T-helper 17 cell (primary cell): ENCODE results near the gene KLHL22. TPM values are rescaled to one million over a fixed set of nuclear protein-coding genes. Genes with fewer than 3 reads are reported as not detected.
A peak's percentile ranks its signal among the peaks of the same experiment; 100 is the strongest.
"Not testable (repeated sequence)": the region's sequence is repeated elsewhere in the genome, so short reads cannot be mapped to it uniquely, and the experiment has no call there.

Experiments
- ATAC-seq: fragments of 150-1000 bp; cut with Tn5 transposase; 2 replicates; pipeline ENCODE4 v1.10.0; 2021; ENCODE audit warnings: mild to moderate bottlenecking, moderate library complexity
- DNase-seq, 3 donors: peaks; one replicate each; pipeline versions ENCODE4 v3.0.0 to v3.0.0-alpha.2; 2020 to 2021
- H3K9me3 ChIP-seq: one replicate; pipeline ENCODE4 v1.7.0; 2013; ENCODE audit warnings: low read length, mild to moderate bottlenecking; ENCODE audit not compliant: control insufficient read depth, poor library complexity, severe bottlenecking
- H3K27ac Mint-ChIP-seq: one replicate; pipeline ENCODE4 v1.8.0; 2022; ENCODE audit warnings: mild to moderate bottlenecking, moderate library complexity, mixed read lengths
- H3K27me3 Mint-ChIP-seq: one replicate; pipeline ENCODE4 v1.8.0; 2022; ENCODE audit warnings: mixed read lengths
- H3K36me3 Mint-ChIP-seq: one replicate; pipeline ENCODE4 v1.8.0; 2022; ENCODE audit warnings: low read depth, mixed read lengths
- H3K4me1 Mint-ChIP-seq: one replicate; pipeline ENCODE4 v1.8.0; 2022; ENCODE audit warnings: mild to moderate bottlenecking, mixed read lengths
- H3K4me3 Mint-ChIP-seq: one replicate; pipeline ENCODE4 v1.8.0; 2022; ENCODE audit warnings: mild to moderate bottlenecking, moderate library complexity, mixed read lengths
- total RNA-seq, 4 donors: library from RNA in 2 of 4; stranded (reverse) in 2 of 4; gene quantifications; one replicate each; pipeline ENCODE4 v1.2.3 and lab custom pipeline; 2022 to 2026

Gene KLHL22
- total RNA-seq, 2 donors from 2014 or later, result 28.1 to 33.1 TPM

GRCh38 chr22:20398420-20398819 lies 97.2 kb downstream of the KLHL22 start:
- H3K9me3 ChIP-seq, result no peaks in the 10 kb centered on the region
- Mint-ChIP-seq H3K27ac (no peak overlapping the region), H3K4me1 (peaks cover 32% of the 10 kb centered on the region), H3K4me3 (no peak overlapping the region), H3K27me3 (no peaks in the 10 kb centered on the region), H3K36me3 (peaks cover 6% of the 10 kb centered on the region)
- ATAC-seq (no peak), DNase-seq (no peak)

GRCh38 chr22:20397498-20397897 lies 98.1 kb downstream of the KLHL22 start:
- ATAC-seq (no peak), DNase-seq (no peak)
- H3K4me3 Mint-ChIP-seq, result no peak overlapping the region
- no peaks in the 10 kb centered on the region for H3K27me3 Mint-ChIP-seq
- H3K36me3 Mint-ChIP-seq, result peaks cover 3% of the 10 kb centered on the region
- H3K27ac Mint-ChIP-seq, result no peak overlapping the region
- no peaks in the 10 kb centered on the region for H3K9me3 ChIP-seq
- peaks cover 28% of the 10 kb centered on the region for H3K4me1 Mint-ChIP-seq

DNA sequence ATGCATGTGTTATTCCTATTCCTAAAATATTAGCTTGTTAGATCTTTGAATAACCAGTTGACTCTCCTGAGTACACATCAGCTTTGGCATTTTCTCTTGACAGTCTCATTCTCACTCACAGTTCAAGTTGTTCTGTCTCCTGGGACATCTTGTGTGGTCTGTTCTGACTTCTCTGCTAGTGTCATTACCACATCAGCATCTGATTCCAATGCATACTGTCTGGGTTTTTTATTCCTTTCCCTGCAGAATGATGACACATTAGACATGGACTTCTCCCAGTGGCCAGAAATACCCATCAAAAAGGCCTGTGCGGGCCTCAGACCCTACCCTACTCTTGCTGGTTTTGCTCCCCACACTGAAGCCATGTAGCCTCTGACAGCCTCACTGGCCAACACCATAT lies 99.0 kb downstream of the KLHL22 start:
- Mint-ChIP-seq H3K27ac (peak overlapping the region; percentile 16), H3K4me3 (no peak overlapping the region), H3K4me1 (peaks cover 28% of the 10 kb centered on the region), H3K36me3 (peaks cover 3% of the 10 kb centered on the region), H3K27me3 (no peaks in the 10 kb centered on the region)
- ATAC-seq, result no peak
- DNase-seq, result no peak
- H3K9me3 ChIP-seq, result no peaks in the 10 kb centered on the region

DNA sequence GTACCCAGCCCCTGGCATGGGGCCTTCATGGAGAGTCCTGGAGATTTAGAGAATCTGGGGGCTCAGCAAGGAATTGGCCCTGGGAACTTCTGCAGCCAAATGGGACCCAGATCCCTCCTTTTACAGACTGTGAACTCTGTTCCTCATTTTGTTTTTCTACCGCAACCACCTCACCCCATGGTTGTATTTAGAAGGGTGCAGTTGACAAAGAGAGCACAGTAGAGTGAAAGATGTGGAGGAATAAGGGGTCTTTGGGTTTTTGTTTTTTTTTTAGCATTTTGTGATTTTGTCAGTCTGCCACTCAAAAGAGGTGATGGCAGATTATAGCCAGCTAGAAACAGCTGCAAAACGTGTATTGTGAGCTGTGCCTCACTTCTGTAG lies 99.7 kb downstream of the KLHL22 start:
- ATAC-seq, result no peak
- Mint-ChIP-seq H3K36me3 (peaks cover 3% of the 10 kb centered on the region), H3K4me1 (peaks cover 28% of the 10 kb centered on the region), H3K27me3 (no peaks in the 10 kb centered on the region), H3K27ac (peak overlapping the region; percentile 16), H3K4me3 (no peak overlapping the region)
- no peak for DNase-seq
- H3K9me3 ChIP-seq, result no peaks in the 10 kb centered on the region

- Mint-ChIP-seq H3K4me1 (peaks cover 28% of the 10 kb centered on the region), H3K36me3 (peaks cover 3% of the 10 kb centered on the region), H3K27ac (peak overlapping the region; percentile 16), H3K27me3 (no peaks in the 10 kb centered on the region), H3K4me3 (peak overlapping the region; percentile 90)
- H3K9me3 ChIP-seq, result no peaks in the 10 kb centered on the region
- no peak for ATAC-seq
- DNase-seq, result no peak
Measured at GRCh38 chr22:20395181-20395906, 100.3 kb downstream of the KLHL22 start.

DNA sequence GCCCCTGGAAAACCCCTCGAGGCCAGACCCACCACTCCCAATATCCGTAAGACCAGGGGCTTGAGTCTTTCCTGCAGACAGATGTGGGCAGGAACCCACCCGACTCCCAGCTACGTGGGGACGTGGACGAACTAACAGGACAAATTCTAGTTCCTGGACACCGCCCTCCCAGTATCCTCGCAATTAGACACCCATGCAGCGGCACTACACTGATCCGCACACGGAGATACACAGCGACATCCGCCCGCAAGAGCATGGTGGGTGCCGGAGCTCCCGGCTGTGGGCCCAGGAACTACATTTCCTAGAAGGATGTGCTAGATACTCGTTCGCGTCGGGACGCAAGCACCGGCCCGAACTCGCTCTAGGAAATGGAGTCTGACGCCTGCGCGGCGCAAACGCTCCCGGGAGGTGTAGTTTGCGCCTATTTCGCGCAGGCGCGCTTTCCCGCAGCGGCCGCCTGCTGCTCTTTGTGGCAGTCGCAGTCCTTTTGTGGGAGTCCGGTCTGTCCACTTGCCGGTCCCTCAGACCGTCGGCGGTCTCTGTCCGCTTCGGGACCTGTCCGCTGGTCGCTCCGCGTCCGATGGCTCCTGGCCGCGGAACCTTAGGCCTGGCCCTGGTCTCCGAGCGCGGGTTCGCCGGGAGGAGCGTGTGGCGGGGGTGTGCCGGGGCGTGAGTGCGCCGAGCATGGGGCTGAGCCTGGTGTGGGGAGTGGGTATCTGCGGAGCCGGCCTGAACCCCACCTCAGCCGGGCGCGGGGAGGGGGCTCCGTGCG lies 101.7 kb downstream of the KLHL22 start, which contains the start of gene ZNF74:
TSS of gene ZNF74 (plus strand) at position 447 of the 772 bp plus-strand sequence. CDS start 478 bp downstream, outside the sequence.
- Mint-ChIP-seq H3K4me3 (peak within 1 kb of the TSS; percentile 90), H3K27ac (peak within 1 kb of the TSS; percentile 89), H3K27me3 (no peaks in the 10 kb centered on the region), H3K36me3 (no peaks in the 10 kb centered on the region), H3K4me1 (peaks cover 25% of the 10 kb centered on the region)
- peak; percentile 98 for ATAC-seq
- DNase-seq, result peak; percentile 68 to 73 (median 71)
- H3K9me3 ChIP-seq, result no peaks in the 10 kb centered on the region

DNA sequence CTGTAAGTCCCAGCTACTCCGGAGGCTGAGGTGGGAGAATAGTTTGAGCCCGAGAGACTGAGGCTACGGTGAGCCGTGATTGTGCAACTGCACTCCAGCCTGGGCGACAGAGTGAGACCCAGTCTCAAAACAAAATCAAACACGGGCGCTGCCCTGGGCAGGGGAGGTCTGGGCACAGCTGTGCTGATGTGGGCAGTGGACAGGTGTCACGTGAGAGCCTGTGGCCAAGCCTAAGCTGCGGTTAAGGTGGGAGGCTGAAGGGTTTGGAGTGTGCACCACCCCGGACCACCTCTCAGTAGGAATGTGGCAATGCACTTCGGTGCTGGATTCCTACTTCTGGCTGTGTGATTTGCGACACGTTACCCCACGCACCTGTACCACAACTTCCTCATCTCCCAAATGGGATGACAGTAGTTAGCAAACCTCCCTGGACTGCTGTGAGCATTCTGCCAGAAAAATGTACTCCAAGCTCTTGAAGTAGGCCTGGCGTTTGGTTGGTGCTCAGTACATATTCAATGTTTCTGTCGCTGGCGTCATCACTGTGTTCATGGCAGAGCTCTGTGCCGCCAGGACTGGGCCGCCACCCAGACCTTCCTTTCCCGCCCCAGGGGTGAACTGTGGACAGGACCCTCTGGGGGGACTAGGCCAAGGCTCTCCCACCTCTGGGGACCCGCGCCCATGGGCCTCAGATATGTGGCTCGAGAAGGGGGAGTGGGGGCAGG lies 102.5 kb downstream of the KLHL22 start:
- Mint-ChIP-seq H3K4me3 (peak overlapping the region; percentile 90), H3K4me1 (peaks cover 25% of the 10 kb centered on the region), H3K27ac (peak overlapping the region; percentile 89), H3K27me3 (no peaks in the 10 kb centered on the region), H3K36me3 (no peaks in the 10 kb centered on the region)
- H3K9me3 ChIP-seq, result no peaks in the 10 kb centered on the region
- no peak for ATAC-seq
- no peak for DNase-seq

GRCh38 chr22:20392365-20392881 lies 103.2 kb downstream of the KLHL22 start:
- not testable (repeated sequence) for DNase-seq, H3K27ac Mint-ChIP-seq, H3K27me3 Mint-ChIP-seq, H3K4me3 Mint-ChIP-seq, H3K36me3 Mint-ChIP-seq, ATAC-seq, H3K9me3 ChIP-seq
- H3K4me1 Mint-ChIP-seq, result peaks cover 25% of the 10 kb centered on the region

Other genes starting within 250 kb of the KLHL22 start
- 1 to 10 TPM in 1 of 2 donors, under 1 TPM in 1; 0.68 to 2.1 TPM for gene RTN4R, start 227.5 kb downstream of the KLHL22 start, total RNA-seq
- 10 to 100 TPM; 29.2 to 31.7 TPM for gene DGCR6L, start 175.7 kb downstream of the KLHL22 start, total RNA-seq
- gene ZNF74, start 101.6 kb downstream of the KLHL22 start, total RNA-seq, result 1 to 10 TPM; 5.2 to 5.6 TPM
- gene SCARF2, start 58.0 kb downstream of the KLHL22 start, total RNA-seq, result 1 to 10 TPM; 3.1 to 3.6 TPM
- 100 to 1,000 TPM; 207 to 251 TPM for gene MED15, start 11.8 kb upstream of the KLHL22 start, total RNA-seq